Glomerular endothelial cell (primary cell): Measurements from ENCODE around the gene TNS3. TPM values are rescaled to one million over a fixed set of nuclear protein-coding genes. Genes with fewer than 3 reads are reported as not detected.
"Not testable (repeated sequence)": the region's sequence is repeated elsewhere in the genome, so short reads cannot be mapped to it uniquely, and the experiment has no call there.

Source experiments
- DNase-seq: peaks from one replicate; pipeline ENCODE4 v3.0.0-alpha.2; 2011; ENCODE audit warnings: low read depth, low spot score; ENCODE audit errors: extremely low read depth
- total RNA-seq: library from RNA; depleted of rRNA; stranded (reverse); fragments of >200 nt; gene quantifications from 2 replicates; pipeline ENCODE4 v1.2.3, GENCODE V29; 2015

Gene TNS3
- total RNA-seq: 61.7 and 62.3 TPM in 2 replicates

DNA sequence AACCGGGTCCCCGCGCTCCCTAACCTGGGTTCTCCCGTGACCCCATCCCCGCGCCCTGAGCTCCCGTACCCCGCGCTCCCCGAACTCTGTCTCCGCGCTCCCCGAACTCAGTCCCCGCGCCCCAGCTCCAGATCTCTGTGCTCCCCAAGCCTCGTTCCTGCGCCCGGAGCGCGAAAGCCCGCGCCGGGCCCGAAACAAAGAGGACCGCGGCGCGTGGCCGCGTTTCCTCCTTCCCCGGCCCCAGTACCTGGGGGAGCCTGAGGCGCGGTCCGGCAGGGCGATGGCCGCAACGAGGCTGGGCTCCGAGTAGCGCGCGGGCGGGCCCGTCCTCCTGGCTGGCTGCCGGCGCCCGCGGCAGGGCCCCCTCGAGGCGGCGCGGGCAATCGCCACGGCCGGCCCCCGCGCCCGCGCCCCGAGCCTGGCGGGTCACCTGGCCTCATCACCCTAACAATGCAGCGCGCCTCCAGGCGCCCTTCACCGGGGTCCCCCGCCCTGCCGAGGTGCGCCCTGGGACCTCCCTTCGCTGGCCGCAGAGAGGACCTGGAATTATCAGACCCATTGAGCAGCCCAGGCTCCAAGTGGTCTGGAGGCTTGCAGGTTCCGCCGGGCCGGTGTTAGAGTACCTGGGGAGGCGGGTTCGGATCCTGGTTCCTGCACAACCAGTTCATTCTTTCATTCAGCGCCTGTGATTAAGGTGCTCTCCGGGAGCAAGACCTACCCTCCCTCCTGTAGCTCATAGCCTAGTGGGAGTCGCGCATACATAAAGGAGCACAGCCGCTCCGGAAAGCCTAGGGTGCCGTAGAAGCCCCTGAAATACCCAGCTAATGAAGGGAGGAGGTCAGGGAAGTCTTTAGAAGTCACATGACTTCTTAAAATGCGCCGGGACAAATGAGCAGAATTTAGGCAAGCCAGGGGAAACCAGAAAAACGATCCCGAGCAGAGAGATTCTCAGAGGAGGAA lies at the start of gene TNS3:
TSS of gene TNS3 (minus strand) at position 308 of the 960 bp plus-strand sequence. CDS start 142,475 bp downstream, outside the sequence.
- no peak for DNase-seq

DNA sequence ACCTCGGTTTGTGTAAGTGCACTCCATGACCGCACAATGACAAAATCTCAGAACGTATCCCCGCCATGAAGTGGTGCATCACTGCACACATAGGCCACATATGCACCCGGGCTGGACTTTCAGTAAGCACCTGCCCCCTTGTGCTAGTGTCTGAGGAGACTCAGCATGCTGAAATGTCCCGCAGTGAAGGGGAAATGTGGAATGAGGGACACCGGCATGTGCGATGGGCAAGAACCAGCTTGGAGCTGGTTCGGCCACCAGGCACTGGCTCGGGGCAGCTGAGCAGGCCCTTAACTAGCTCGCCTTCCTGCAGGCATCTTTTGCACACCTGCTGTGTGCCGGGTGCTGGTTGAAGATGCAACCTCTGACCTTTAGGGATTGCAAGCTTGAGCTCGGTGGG lies 49.8 kb upstream of the TNS3 start:
- DNase-seq: no peak

DNA sequence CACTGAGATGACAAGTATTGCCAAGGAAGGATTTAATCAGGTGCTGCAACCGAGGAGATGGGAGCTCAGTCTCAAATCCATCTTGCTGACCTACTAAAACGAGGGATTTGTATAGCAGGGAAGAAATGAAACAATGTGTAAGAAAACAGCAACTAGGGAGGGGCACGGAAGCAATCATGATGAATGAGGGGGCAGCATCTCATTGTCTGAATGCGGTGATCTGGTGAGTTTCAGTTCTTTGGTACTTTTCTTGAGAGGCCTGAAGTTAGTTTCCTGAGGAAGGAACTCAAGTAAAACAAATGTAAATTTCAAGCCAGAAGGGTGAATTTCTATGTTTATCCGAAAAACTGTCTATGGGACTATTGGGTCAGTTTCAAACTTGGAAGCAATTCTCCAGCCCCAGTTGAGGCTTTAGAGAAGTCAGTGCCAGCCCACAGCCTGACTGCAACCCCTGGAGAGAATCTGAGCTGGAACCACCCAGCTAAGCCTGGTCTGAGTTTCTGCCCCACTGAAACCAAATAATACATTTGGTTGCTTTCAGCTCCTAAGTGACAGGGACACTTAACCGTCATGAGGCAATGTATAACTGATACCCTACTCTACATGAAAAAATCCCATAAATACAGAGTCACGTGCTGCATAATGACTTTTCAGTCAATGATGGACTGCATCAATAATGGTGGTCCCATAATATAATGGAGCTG lies 45.8 kb upstream of the TNS3 start:
- no peak for DNase-seq

DNA sequence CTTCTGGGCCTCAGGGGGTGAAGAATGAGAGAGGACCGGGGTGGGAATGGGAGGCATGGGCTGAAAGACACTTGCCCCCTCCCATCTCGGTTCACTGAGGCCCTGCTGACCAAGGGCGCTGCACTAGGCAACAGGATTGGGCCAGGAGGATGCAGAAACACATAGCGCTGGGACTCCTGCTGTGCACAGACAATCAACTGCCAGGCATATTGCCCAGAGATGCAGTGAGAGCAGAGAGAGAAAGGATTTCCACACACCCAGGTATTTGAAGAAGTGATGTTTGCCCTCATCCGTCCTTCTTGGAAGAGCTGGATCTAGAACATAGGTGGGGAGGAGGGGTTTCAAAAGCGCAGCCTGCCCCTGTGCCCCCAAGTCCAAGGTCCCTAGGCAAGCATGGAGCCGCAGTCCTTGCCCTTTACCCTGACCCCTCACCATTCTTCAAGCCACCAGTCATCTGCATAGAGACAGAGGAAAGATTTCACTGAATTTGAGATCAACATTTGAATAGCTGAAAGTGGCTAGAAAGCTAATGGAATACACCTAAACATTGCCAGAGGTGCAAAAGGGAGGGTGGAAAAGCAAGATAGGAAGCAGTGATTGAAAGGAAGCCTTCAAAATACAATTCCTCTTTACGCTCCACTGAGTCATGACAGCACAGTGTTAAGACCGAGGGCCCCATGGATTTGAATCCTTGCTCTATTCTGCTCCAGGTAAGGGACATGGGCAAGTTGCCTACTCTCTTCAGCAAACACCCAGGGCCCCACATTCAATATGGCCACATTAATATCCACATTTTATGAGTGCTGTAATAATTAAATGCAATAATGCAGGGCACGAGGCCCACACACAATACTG lies 44.2 kb upstream of the TNS3 start:
- DNase-seq: no peak

DNA sequence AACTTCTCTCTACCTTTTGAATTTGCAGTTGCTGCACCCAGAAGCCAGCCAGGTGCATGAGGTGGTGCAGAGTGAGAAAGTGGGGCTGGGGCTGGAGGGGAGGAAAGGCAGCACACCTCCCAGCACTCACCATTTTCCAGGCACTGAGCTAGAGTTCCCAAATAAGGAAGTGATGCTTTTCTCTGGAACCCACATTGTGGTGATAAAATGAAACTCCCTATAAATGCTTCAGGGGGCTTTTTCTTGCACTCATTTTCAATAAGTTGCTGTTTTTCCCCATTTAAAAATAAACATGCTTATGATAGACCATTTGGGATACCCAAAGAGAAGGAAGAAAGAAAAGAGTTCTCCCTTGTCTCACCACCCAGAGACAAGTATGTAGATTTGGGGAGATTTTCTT lies 42.8 kb upstream of the TNS3 start:
- DNase-seq: no peak

DNA sequence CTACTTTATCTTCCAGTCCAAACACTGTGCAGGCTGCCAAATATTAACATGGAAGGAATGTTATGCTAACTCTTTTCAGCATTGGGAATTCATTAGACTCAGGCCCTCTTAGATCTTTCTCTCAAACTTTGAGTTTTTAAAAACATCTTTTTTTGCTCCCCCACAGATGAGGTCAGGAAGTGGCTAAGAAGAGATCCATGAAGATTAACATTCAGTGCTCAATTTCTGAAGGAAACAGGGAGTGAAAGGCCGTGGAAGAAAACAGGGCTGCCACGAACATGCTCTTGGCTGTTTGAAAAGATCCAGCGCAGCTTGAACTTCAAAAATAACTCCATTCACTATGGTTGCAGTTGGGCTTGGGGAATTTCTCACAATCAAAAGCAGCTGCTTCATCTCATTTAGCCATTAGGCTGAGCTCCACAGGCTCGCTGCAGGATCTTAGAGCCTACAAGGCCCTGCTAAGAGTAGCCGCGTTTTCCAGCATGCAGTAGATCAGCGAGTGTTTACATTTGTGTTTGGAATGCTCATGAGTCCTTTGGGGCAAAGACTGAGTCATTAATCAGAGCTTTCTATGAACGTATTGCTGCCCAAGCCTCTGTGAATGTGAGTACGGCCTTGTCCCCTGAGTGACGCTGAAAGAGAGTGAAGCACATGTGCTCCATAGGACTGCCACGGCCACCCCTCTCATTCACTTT lies 41.2 kb upstream of the TNS3 start:
- DNase-seq: no peak

DNA sequence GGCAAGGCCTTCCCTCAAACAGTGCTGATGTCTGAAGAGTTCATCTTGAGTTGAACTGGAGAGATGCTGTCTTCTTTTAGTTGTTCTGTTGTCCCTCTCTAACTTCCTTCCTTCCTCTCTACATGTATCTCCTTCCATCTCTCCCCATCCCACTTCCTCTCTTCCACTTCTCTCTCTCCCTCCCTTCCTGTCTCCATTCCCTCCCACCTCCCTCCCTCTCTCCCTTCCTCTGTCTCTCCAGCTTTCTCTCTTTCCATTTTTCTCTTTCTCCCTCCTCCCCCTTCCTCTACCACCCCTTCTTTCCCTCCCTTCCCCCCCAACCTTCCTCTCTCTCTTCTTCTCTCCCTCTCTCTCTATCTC lies 40.7 kb upstream of the TNS3 start:
- no peak for DNase-seq

DNA sequence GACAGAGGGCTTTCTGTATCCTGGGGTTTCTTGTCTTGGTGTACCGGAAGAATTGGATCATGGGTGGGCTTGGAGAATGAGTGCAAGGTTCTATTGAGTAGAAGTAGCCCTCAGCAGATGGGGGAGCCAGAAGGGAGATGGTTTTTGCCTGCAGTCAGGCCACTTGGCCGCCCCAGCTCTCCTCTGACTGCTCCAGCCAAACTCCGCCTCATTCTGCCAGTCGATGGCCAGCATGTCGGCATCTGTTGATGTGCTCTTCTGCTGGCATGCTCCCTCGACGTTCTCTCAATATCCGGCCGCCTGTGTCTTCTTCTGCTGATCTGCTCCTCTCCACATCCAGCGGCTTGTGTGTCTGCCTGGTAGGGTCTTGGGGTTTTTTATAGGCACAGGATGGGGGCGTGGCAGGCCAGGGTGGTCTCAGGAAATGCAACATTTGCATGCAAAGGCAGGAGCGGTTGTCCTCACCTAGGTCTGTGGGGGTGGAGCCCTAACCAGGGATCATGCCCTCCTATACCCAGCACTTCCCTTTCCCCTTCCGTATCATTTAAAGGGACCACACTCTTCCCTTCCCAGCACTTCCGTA lies 40.2 kb upstream of the TNS3 start:
- no peak for DNase-seq

DNA sequence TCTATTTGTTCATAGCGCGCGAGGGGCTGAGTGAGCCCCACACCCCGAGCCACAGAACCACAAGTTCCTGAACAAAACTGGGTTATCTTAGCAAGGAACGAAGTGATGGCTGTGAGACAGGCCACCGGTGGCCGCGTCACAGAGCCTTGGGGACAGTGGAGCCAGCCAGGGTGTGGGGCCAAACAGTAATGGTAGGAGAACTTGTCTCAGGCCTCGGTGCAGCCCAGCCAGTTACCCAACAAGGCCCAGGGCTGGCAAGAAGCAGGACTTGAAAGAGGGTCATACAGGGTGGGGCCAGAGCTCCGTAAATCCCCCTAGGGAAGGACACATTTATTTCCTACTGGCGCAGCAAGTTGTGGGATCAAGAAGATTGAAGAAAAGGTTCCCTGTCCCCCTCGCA lies 39.4 kb upstream of the TNS3 start:
- no peak for DNase-seq

DNA sequence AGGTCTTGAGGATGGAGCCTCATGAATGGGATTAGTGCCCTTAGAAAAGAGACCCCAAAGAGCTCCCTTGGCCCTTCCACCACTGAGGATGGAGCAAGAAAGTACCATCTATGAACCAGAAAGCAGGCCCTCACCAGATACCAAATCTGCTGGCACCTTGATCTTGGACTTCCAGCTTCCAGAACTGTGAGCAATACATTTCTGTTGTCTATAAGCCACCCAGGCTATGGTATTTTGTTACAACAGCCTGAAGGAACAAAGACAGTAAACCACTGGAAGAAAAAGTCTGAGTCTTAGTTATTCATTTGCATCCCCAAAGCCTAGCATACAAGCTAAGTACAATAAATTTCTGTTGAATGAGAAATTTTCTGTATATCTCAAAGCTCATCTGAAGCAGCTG lies 37.9 kb upstream of the TNS3 start:
- no peak for DNase-seq

DNA sequence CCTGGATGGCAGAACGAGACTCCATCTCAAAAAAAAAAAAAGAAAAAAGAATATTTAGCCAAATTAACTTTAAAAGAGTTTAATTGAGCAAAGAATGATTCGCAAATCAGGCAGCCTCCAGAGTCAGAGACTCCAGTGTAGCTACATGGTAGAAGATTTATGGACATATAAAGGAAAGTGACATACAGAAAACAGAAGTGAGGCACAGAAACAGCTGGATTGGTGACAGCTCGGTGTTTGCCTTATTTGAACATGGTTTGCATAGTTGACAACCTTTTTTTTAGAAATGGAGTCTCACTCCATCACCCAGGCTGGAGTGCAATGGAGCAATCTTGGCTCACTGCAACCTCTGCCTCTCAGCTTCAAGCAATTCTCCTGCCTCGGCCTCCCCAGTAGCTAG lies 35.2 kb upstream of the TNS3 start:
- no peak for DNase-seq

DNA sequence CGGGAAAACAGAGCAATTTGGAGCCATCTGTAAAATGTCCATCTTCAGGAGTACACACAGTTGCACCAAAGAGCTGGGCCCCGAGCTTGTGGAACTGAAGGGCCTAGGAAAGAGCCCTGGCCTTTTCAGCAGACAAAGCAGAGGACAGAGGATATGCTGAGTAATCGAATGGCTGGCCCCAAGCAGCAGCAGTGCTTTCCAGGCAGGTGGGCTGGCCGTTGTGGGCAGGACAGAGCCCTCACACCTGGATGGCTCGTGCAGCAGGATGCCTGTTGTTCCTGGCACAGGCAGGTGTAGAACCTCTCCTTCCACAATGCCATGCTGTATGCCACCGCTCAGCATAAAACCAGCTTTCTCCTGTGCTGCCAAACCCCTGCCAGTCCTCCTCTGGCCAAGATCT lies 32.5 kb upstream of the TNS3 start:
- no peak for DNase-seq

DNA sequence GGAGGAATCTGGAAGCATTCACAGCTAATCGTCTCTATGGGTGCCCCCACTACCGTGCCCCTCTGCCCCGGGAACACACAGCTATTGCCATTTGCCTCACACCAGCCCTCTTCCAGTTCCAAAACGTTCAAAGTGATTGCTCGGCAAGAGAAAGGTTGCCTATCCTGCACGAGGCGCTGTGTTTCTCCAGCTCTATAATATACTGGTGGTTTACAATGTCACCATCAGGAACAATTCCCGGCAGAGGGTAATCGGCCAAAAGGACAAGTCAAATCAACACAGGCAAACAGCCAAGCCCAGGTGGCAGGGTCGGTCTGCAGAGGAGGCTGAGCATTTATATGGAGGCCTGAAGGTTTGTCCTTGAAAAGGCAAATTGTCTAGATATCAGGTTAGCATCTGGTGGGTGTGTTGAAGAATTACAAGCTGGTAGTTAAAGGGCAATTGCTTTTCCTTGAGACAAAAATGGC lies 29.2 kb upstream of the TNS3 start:
- DNase-seq: no peak

DNA sequence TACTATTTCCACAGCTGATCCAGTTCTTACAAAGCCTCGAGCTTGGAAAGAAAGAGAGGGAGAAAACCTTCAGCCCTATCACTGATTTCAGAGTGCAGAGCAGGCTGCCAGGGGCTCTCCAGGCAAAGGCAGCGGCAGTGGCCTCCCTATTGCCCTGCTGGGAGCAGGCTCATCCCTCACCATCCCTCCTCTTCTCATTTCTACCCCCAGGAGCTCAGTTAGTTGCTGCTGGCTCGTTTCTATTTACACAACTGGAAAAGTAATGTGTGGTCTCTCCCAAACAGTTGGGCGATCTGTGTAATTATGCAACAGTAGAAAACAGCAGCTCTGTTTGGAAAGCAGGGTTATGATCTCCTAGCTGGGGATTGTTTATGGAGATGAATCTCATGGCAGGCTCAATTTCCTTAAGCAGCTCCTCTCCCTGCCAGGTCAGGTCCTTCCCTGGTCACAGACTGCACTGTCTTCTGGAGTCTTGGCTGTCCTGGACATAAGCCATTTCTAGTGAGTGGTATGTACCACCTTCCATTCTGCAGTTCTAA lies 28.7 kb upstream of the TNS3 start:
- DNase-seq: no peak

DNA sequence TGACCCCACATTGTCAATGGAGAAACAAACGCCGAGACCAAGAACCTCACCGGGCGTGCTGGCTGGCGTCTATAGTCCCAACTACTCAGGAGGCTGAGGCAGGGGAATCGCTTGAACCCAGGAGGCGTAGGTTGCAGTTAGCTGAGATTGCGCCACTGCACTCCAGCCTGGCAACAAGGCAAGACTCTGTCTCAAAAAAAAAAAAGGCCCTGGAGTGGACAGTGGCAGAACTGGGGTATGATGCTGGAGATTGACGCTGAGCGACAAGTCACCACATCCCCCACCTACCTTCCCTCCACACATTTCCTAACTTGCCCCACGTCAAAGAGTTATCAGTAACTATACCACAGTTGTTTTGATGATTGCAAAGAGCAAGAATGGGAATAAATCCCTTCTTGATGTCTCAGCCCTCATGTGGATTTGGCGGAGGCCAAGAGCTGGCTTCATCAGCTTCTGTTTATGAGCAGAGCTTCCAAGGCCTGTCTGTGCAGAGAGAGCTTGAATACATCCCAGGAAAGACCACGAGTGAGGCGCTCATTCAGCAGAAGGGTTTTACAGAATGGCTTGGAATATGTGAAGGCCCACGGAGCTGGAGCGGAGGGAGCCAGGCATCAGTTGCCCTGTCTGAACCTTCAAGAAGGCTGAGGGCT lies 28.0 kb upstream of the TNS3 start:
- DNase-seq: no peak

DNA sequence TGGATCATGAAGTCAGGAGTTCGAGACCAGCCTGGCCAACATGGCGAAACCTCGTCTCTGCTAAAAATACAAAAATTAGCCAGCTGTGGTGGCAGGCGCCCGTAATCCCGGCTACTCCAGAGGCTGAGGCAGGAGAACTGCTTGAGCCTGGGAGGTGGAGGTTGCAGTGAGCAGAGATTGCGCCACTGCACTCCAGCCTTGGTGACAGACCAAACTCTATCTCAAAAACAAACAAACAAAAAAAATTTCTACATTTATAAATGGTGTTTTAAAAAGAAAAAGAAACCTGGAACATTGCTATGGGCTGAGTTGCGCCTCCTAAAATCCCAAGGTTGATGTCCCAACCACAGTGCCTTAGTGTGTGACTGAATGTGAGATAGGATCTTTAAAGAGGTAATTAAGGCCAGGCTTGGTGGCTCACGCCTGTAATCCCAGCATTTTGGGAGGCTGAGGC lies 24.7 kb upstream of the TNS3 start:
- not testable (repeated sequence) for DNase-seq

DNA sequence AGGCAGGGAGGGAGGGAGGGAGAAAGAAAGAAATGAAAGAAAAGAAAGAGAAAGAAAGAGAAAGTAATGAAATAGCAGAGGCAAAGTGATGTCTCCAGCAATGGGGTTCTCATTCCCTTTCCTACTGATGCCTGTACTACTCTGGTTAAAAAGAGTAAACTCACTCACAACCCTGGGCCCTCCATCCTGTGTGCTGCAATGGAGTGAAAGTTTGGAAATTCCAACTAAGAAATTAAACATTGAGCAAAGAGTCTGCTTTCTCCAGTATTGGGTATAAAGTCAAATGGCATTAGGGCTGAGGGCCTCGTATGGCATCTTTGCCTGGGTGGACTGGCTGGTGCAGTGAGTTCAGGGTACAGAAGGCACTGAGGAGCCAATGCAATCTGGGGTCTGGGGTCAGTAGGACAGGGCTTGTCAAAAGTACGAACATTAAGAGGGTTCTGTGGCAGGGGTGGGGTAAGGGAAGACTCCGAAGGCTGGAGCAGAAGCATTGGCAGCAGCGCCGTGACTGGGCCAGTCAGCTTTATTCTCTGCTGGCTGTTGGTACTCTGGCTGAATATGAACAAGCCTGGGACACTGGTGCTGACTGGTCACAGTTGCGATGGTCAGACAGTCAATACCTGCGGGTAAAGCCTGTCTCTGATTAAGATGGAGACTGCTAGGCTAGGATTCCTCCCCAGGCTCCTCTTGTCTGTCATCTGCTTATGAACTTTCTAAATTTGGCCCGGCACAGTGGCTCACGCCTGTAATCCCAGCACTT lies 24.1 kb upstream of the TNS3 start:
- DNase-seq: no peak

DNA sequence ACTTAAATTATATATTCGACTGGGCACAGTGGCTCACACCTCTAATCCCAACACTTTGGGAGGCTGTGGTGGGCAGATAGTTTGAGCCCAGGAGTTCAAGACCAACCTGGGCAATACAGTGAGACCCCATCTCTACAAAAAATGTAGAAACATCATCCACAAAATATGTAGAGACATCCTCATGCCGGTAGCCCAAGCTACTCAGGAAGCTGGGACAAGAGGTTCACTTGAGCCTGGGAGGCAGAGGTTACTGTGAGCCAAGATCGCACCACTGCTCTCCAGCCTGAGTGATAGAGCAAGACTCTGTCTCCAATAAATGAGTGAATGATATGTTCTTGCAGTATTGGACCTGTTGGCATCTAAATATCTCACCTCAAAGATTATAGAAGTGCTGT lies 22.6 kb upstream of the TNS3 start:
- no peak for DNase-seq
